CD14-positive monocyte (primary cell): ENCODE data around the gene SH3PXD2A. TPM values are rescaled to one million over a fixed set of nuclear protein-coding genes. Genes with fewer than 3 reads are reported as not detected.

Experiments
- DNase-seq, 3 donors: peaks; one replicate each; pipeline ENCODE4 v3.0.0-alpha.2; 2011 to 2022
- H2AFZ ChIP-seq: 2 replicates; pipeline ENCODE4 v1.6.0; 2012; ENCODE audit warnings: mild to moderate bottlenecking, low read depth, low read length, inconsistent platforms; ENCODE audit not compliant: insufficient read depth, poor library complexity, severe bottlenecking
- H3K27ac ChIP-seq, 2 donors: 1 replicate in 1 of 2; 2 replicates in 1 of 2; pipeline ENCODE4 v1.5.1; 2012 to 2013; ENCODE audit warnings: low read length in 2 of 2, control low read depth in 1 of 2, inconsistent platforms in 1 of 2, low read depth in 1 of 2, mild to moderate bottlenecking in 1 of 2
- H3K27me3 ChIP-seq, 2 donors: one replicate each; pipeline versions ENCODE4 v1.6.0 to v1.6.1; 2011 to 2013; ENCODE audit warnings: low read length in 2 of 2; ENCODE audit not compliant: control insufficient read depth in 2 of 2, insufficient read depth in 2 of 2
- H3K36me3 ChIP-seq, 2 donors: replicated peaks in 1 of 2; 1 replicate in 1 of 2; 2 replicates in 1 of 2; pipeline versions ENCODE4 v1.5.1 to v1.6.1; 2012 to 2013; ENCODE audit warnings: low read length in 2 of 2, control low read depth in 1 of 2, inconsistent platforms in 1 of 2, mild to moderate bottlenecking in 1 of 2; ENCODE audit not compliant: insufficient read depth in 2 of 2, control insufficient read depth in 1 of 2
- H3K4me1 ChIP-seq, 2 donors: 1 replicate in 1 of 2; 2 replicates in 1 of 2; pipeline versions ENCODE4 v1.5.1 to v1.6.1; 2012 to 2013; ENCODE audit warnings: low read length in 2 of 2, control low read depth in 1 of 2, inconsistent platforms in 1 of 2, mild to moderate bottlenecking in 1 of 2, moderate library complexity in 1 of 2; ENCODE audit not compliant: insufficient read depth in 2 of 2, control insufficient read depth in 1 of 2
- H3K4me2 ChIP-seq: replicated peaks from 2 replicates; pipeline ENCODE3; 2012; ENCODE audit warnings: low read length, moderate library complexity, mild to moderate bottlenecking; ENCODE audit not compliant: poor library complexity, severe bottlenecking; ENCODE audit errors: extremely low read depth
- H3K4me3 ChIP-seq, 3 experiments: fragments of 200-600 bp in 1 of 3; sonication (generic) in 1 of 3; replicated peaks in 1 of 3; 1 replicate in 2 of 3; 2 replicates in 1 of 3; pipeline ENCODE4 v1.5.1; 2011 to 2013; ENCODE audit warnings: low read length in 3 of 3, mild to moderate bottlenecking in 3 of 3, control low read depth in 2 of 3, low read depth in 2 of 3, inconsistent platforms in 1 of 3, moderate library complexity in 1 of 3
- H3K79me2 ChIP-seq: 2 replicates; pipeline ENCODE4 v1.6.0; 2012; ENCODE audit warnings: mild to moderate bottlenecking, control low read depth, inconsistent platforms, low read length, moderate library complexity; ENCODE audit not compliant: insufficient read depth
- H3K9ac ChIP-seq: 2 replicates; pipeline ENCODE4 v1.6.0; 2017; ENCODE audit warnings: low read length, mild to moderate bottlenecking; ENCODE audit not compliant: insufficient read depth, poor library complexity, severe bottlenecking
- H3K9me3 ChIP-seq, 2 donors: replicated peaks in 1 of 2; 1 replicate in 1 of 2; 2 replicates in 1 of 2; pipeline versions ENCODE4 v1.5.1 to v1.6.1; 2012 to 2013; ENCODE audit warnings: low read length in 2 of 2, control low read depth in 1 of 2; ENCODE audit not compliant: control insufficient read depth in 1 of 2, insufficient read depth in 1 of 2
- H4K20me1 ChIP-seq: 2 replicates; pipeline ENCODE4 v1.6.0; 2012; ENCODE audit warnings: mild to moderate bottlenecking, low read length, control low read depth, moderate library complexity; ENCODE audit not compliant: insufficient read depth
- H3K27ac Mint-ChIP-seq, 7 donors: one replicate each; pipeline ENCODE4 v1.8.0; 2020; ENCODE audit warnings: mild to moderate bottlenecking in 7 of 7, mixed read lengths in 7 of 7, moderate library complexity in 6 of 7, inconsistent platforms in 2 of 7
- H3K27me3 Mint-ChIP-seq, 3 donors: one replicate each; pipeline ENCODE4 v1.8.0; 2021 to 2022; ENCODE audit warnings: low read depth in 3 of 3, mild to moderate bottlenecking in 3 of 3, mixed read lengths in 3 of 3, moderate library complexity in 3 of 3, inconsistent platforms in 1 of 3
- H3K36me3 Mint-ChIP-seq, 2 donors: one replicate each; pipeline ENCODE4 v1.8.0; 2020; ENCODE audit warnings: mixed read lengths in 2 of 2, inconsistent platforms in 1 of 2, mild to moderate bottlenecking in 1 of 2
- H3K4me1 Mint-ChIP-seq: one replicate; pipeline ENCODE4 v1.8.0; 2020; ENCODE audit warnings: mild to moderate bottlenecking, mixed read lengths
- H3K4me3 Mint-ChIP-seq, 2 donors: one replicate each; pipeline ENCODE4 v1.8.0; 2020; ENCODE audit warnings: mild to moderate bottlenecking in 2 of 2, mixed read lengths in 2 of 2, moderate library complexity in 1 of 2
- H3K9me3 Mint-ChIP-seq, 7 donors: one replicate each; pipeline ENCODE4 v1.8.0; 2020 to 2022; ENCODE audit warnings: mixed read lengths in 7 of 7, mild to moderate bottlenecking in 6 of 7, moderate library complexity in 6 of 7, inconsistent platforms in 2 of 7
- CTCF ChIP-seq: fragments of 200-600 bp; IDR thresholded peaks from one replicate; pipeline ENCODE4 v1.8.0; 2022; ENCODE audit warnings: antibody characterized with exemption, mild to moderate bottlenecking
- WGBS: methylation state at CpG from one replicate; pipeline ENCODE4 v1.1.5; 2013; ENCODE audit warnings: missing lambda C conversion rate; ENCODE audit not compliant: insufficient coverage; 5-methylcytosine and 5-hydroxymethylcytosine counted together
- intact Hi-C, 2 donors: fragments of 100-400 bp; cut with micrococcal nuclease; formaldehyde crosslinking; loops; one replicate each; pipeline versions ENCODE4 v1.15.0 to v1.15.1; 2023
- polyA plus RNA-seq, 3 donors: library from polyadenylated mRNA; depleted of rRNA in 1 of 3; unstranded in 2 of 3; stranded (reverse) in 1 of 3; fragments of 300-500 nt in 2 of 3; fragments of >200 nt in 1 of 3; fragmentation: Illumina TruSeq in 2 of 3; gene quantifications; 1 replicate in 2 of 3; 2 replicates in 1 of 3; pipeline ENCODE4 v1.2.3, GENCODE V29; 2012 to 2021

Gene SH3PXD2A
- polyA plus RNA-seq, 3 donors, result 0.01 to 0.76 (median 0.05) TPM

- no peak for DNase-seq
- intact Hi-C loops, result no loop called here
- Histone ChIP-seq H3K79me2 (no peaks in the 10 kb centered on the region), H4K20me1 (no peaks in the 10 kb centered on the region), H3K4me2 (no peak overlapping the region), H3K36me3 (no peaks in the 10 kb centered on the region), H3K9ac (no peak overlapping the region), H3K27me3 (peaks cover 0 to 8% of the 10 kb centered on the region in 2 donors), H3K27ac (no peak overlapping the region), H3K4me3 (no peak overlapping the region), H2AFZ (no peak overlapping the region), H3K9me3 (no peaks in the 10 kb centered on the region), H3K4me1 (peaks cover 9 to 18% of the 10 kb centered on the region in 2 donors)
- Mint-ChIP-seq H3K9me3 (peaks cover 0 to 6% (median 0%) of the 10 kb centered on the region in 7 donors), H3K36me3 (no peaks in the 10 kb centered on the region), H3K27me3 (peaks cover 3 to 19% (median 13%) of the 10 kb centered on the region in 3 donors), H3K27ac (no peak overlapping the region), H3K4me1 (peaks cover 9% of the 10 kb centered on the region), H3K4me3 (no peak overlapping the region)
- TF ChIP-seq CTCF, result no peak
- 100% methylated on average over 5 of the region's 7 CpGs for WGBS
Measured at GRCh38 chr10:103580430-103580829, 274.9 kb downstream of the SH3PXD2A start.

- no peak overlapping the region for H3K4me3 Mint-ChIP-seq
- 100% methylated on average over 1 of the region's 7 CpGs for WGBS
- peaks cover 0 to 2% (median 0%) of the 10 kb centered on the region in 7 donors for H3K9me3 Mint-ChIP-seq
- no peak overlapping the region for H2AFZ ChIP-seq
- intact Hi-C loops, result no loop called here
- H3K27me3 Mint-ChIP-seq, result peaks cover 2 to 15% (median 10%) of the 10 kb centered on the region in 3 donors
- no peak overlapping the region for H3K4me3 ChIP-seq
- H3K9me3 ChIP-seq, result no peaks in the 10 kb centered on the region
- no peak overlapping the region for H3K27ac ChIP-seq
- no peaks in the 10 kb centered on the region for H3K36me3 ChIP-seq
- no peak overlapping the region for H3K4me2 ChIP-seq
- peaks cover 8 to 16% of the 10 kb centered on the region in 2 donors for H3K4me1 ChIP-seq
- no peak for DNase-seq
- H3K4me1 Mint-ChIP-seq, result peaks cover 7% of the 10 kb centered on the region
- H3K27me3 ChIP-seq, result peaks cover 0 to 8% of the 10 kb centered on the region in 2 donors
- H3K9ac ChIP-seq, result no peak overlapping the region
- no peaks in the 10 kb centered on the region for H4K20me1 ChIP-seq
- no peaks in the 10 kb centered on the region for H3K36me3 Mint-ChIP-seq
- no peaks in the 10 kb centered on the region for H3K79me2 ChIP-seq
- TF ChIP-seq CTCF, result no peak
- peak overlapping the region in 1 of 7 donors; percentile 37 for H3K27ac Mint-ChIP-seq
Measured at GRCh38 chr10:103580011-103580410, 275.4 kb downstream of the SH3PXD2A start.
